Natural killer cell (primary cell): ENCODE data around the gene CLCN2. TPM values are rescaled to one million over a fixed set of nuclear protein-coding genes. Genes with fewer than 3 reads are reported as not detected.

ENCODE experiments used
- ATAC-seq, 3 donors: fragments of 150-1000 bp in 2 of 3; fragments of 200-7000 bp in 1 of 3; cut with Tn5 transposase; 1 replicate in 1 of 3; 2 replicates in 2 of 3; pipeline ENCODE4 v1.10.0; 2021; ENCODE audit warnings: mild to moderate bottlenecking in 2 of 3, moderate library complexity in 2 of 3
- DNase-seq, 2 donors: peaks; one replicate each; pipeline versions ENCODE4 v3.0.0 to v3.0.0-alpha.2; 2013 to 2021; ENCODE audit warnings: mixed read lengths in 1 of 2
- H3K27ac ChIP-seq: one replicate; pipeline ENCODE4 v1.5.1; 2013; ENCODE audit warnings: mild to moderate bottlenecking, low read length
- H3K27me3 ChIP-seq: one replicate; pipeline ENCODE4 v1.6.1; 2013; ENCODE audit warnings: low read length; ENCODE audit not compliant: control insufficient read depth, insufficient read depth
- H3K36me3 ChIP-seq: one replicate; pipeline ENCODE4 v1.6.1; 2013; ENCODE audit warnings: low read length; ENCODE audit not compliant: control insufficient read depth, insufficient read depth
- H3K4me1 ChIP-seq: one replicate; pipeline ENCODE4 v1.6.1; 2013; ENCODE audit warnings: low read length; ENCODE audit not compliant: control insufficient read depth, insufficient read depth
- H3K4me3 ChIP-seq: one replicate; pipeline ENCODE4 v1.5.1; 2013; ENCODE audit warnings: low read length
- H3K9me3 ChIP-seq: one replicate; pipeline ENCODE4 v1.6.1; 2013; ENCODE audit warnings: low read length; ENCODE audit not compliant: control insufficient read depth, insufficient read depth
- H3K27ac Mint-ChIP-seq, 2 donors: one replicate each; pipeline ENCODE4 v1.8.0; 2022; ENCODE audit warnings: mild to moderate bottlenecking in 2 of 2, mixed read lengths in 2 of 2, moderate library complexity in 1 of 2
- H3K27me3 Mint-ChIP-seq, 2 donors: one replicate each; pipeline ENCODE4 v1.8.0; 2022; ENCODE audit warnings: low read depth in 2 of 2, mixed read lengths in 2 of 2
- H3K36me3 Mint-ChIP-seq: one replicate; pipeline ENCODE4 v1.8.0; 2022; ENCODE audit warnings: mixed read lengths
- H3K4me1 Mint-ChIP-seq, 2 donors: one replicate each; pipeline ENCODE4 v1.8.0; 2022; ENCODE audit warnings: mixed read lengths in 2 of 2
- H3K4me3 Mint-ChIP-seq: one replicate; pipeline ENCODE4 v1.8.0; 2022; ENCODE audit warnings: mild to moderate bottlenecking, moderate library complexity, mixed read lengths
- H3K9me3 Mint-ChIP-seq, 2 donors: one replicate each; pipeline ENCODE4 v1.8.0; 2022; ENCODE audit warnings: mixed read lengths in 2 of 2
- CTCF ChIP-seq: fragments of 200-600 bp; IDR thresholded peaks from one replicate; pipeline ENCODE4 v1.8.0; 2022; ENCODE audit warnings: antibody characterized with exemption
- WGBS: methylation state at CpG from one replicate; pipeline ENCODE4 v1.1.7; 2013; ENCODE audit warnings: missing lambda C conversion rate; ENCODE audit not compliant: insufficient coverage; 5-methylcytosine and 5-hydroxymethylcytosine counted together
- intact Hi-C: fragments of 100-400 bp; cut with micrococcal nuclease; formaldehyde crosslinking; loops from one replicate; pipeline ENCODE4 v1.14.2; 2022
- total RNA-seq, 4 donors: library from RNA; stranded (reverse); fragments of 120-200 nt in 1 of 4; gene quantifications; one replicate each; pipeline versions ENCODE4 v1.2.3 to v1.2.4, GENCODE V29; 2013 to 2022

Gene CLCN2
- total RNA-seq, 3 donors from 2014 or later (not counting 1 experiment from before 2014, with no cell fraction given), result 7.8 to 8.2 (median 8.1) TPM

GRCh38 chr3:184366619-184367289 lies 5.3 kb upstream of the CLCN2 start:
- no peak for TF ChIP-seq CTCF
- Histone ChIP-seq H3K27me3 (no peaks in the 10 kb centered on the region), H3K4me1 (peaks cover 22% of the 10 kb centered on the region), H3K27ac (no peak overlapping the region), H3K36me3 (peaks cover 22% of the 10 kb centered on the region), H3K9me3 (no peaks in the 10 kb centered on the region), H3K4me3 (no peak overlapping the region)
- Mint-ChIP-seq H3K9me3 (no peaks in the 10 kb centered on the region), H3K27ac (no peak overlapping the region), H3K36me3 (no peaks in the 10 kb centered on the region), H3K4me1 (peaks cover 19 to 33% of the 10 kb centered on the region in 2 donors), H3K4me3 (no peak overlapping the region), H3K27me3 (no peaks in the 10 kb centered on the region)
- DNase-seq (no peak), ATAC-seq (no peak)
- intact Hi-C loops, result no loop called here
- WGBS, result 93% methylated on average over 5 of the region's 5 CpGs

GRCh38 chr3:184362668-184363546 lies 1.5 kb upstream of the CLCN2 start:
- Histone ChIP-seq H3K9me3 (no peaks in the 10 kb centered on the region), H3K4me1 (peaks cover 32% of the 10 kb centered on the region), H3K27ac (peak overlapping the region; percentile 86), H3K36me3 (peaks cover 11% of the 10 kb centered on the region), H3K27me3 (no peaks in the 10 kb centered on the region), H3K4me3 (peak overlapping the region; percentile 57)
- intact Hi-C loops, result loop anchor here (1.0 to 2.0 kb wide), 3 partner anchors 28 to 114 kb away; partner anchors contain the start of genes ALG3, EEF1AKMT4 and PSMD2
- under 1% methylated on average over 68 of the region's 68 CpGs for WGBS
- ATAC-seq (peak; percentile 76 to 88 (median 83)), DNase-seq (peak; percentile 93 to 98)
- H3K36me3 Mint-ChIP-seq, result no peaks in the 10 kb centered on the region
- TF ChIP-seq CTCF, result peak; percentile 61
- H3K27ac Mint-ChIP-seq, result peak overlapping the region; percentile 96 to 97
- peaks cover 0 to 3% of the 10 kb centered on the region in 2 donors for H3K27me3 Mint-ChIP-seq
- H3K4me3 Mint-ChIP-seq, result peak overlapping the region; percentile 99
- H3K4me1 Mint-ChIP-seq, result peaks cover 19 to 43% of the 10 kb centered on the region in 2 donors
- no peaks in the 10 kb centered on the region for H3K9me3 Mint-ChIP-seq

GRCh38 chr3:184361932-184362667 lies 695 bp upstream of the CLCN2 start:
- 0% methylated on average over 38 of the region's 38 CpGs for WGBS
- intact Hi-C loops, result loop anchor here (2.0 kb wide), 1 partner anchor 113 kb away; the partner anchor contains the start of genes ALG3 and EEF1AKMT4

More at GRCh38 chr3:184361932-184362667, 695 bp upstream of the CLCN2 start:
- Mint-ChIP-seq H3K4me1 (peaks cover 19 to 43% of the 10 kb centered on the region in 2 donors), H3K36me3 (no peaks in the 10 kb centered on the region), H3K4me3 (peak overlapping the region; percentile 92), H3K9me3 (no peaks in the 10 kb centered on the region), H3K27ac (peak overlapping the region; percentile 96 to 97), H3K27me3 (peaks cover 0 to 3% of the 10 kb centered on the region in 2 donors)
- TF ChIP-seq CTCF, result no peak
- Histone ChIP-seq H3K4me3 (peak overlapping the region; percentile 57), H3K27ac (peak overlapping the region; percentile 86), H3K9me3 (no peaks in the 10 kb centered on the region), H3K4me1 (peaks cover 32% of the 10 kb centered on the region), H3K27me3 (no peaks in the 10 kb centered on the region), H3K36me3 (peaks cover 6% of the 10 kb centered on the region)
- ATAC-seq, result peak in 2 of 3 donors; percentile 7 to 8
- DNase-seq, result peak in 1 of 2 donors; percentile 58
